OCI-LY7 (cell line): ENCODE data around the gene RNU7-1. TPM values are rescaled to one million over a fixed set of nuclear protein-coding genes. Genes with fewer than 3 reads are reported as not detected.

Source experiments
- BruUV-seq: library from RNA; stranded (reverse); fragments of 400-500 nt; replicated peaks from 2 replicates; lab custom pipeline; 2021; lab: Mats Ljungman, UMichigan
- CTCF ChIA-PET: fragments of 300-600 bp; sonication (Branson Sonifier 250); formaldehyde crosslinking; loops from one replicate; lab custom pipeline; 2022; ENCODE audit warnings: antibody characterized with exemption; ENCODE audit not compliant: unreplicated experiment; lab: Charles Lee
- POLR2A ChIA-PET: fragments of 300-600 bp; sonication (Branson Sonifier 250); formaldehyde crosslinking; loops from one replicate; lab custom pipeline; 2022; ENCODE audit warnings: antibody characterized with exemption; lab: Charles Lee
- DNase-seq: peaks from one replicate; pipeline ENCODE4 v3.0.0-alpha.2; 2015; ENCODE audit warnings: low spot score
- H2AFZ ChIP-seq: fragments of 200-600 bp; sonication (generic), shearing (Covaris generic); 2 replicates; pipeline ENCODE4 v1.6.1; 2014; ENCODE audit warnings: mild to moderate bottlenecking, antibody characterized with exemption, low read length, moderate library complexity
- H3K27ac ChIP-seq: fragments of 200-600 bp; sonication (generic); 2 replicates; pipeline ENCODE4 v1.5.1; 2014; ENCODE audit warnings: mixed run types, low read depth, mild to moderate bottlenecking, moderate library complexity, low read length, inconsistent platforms; ENCODE audit not compliant: poor library complexity, severe bottlenecking
- H3K36me3 ChIP-seq: fragments of 200-600 bp; sonication (generic); 2 replicates; pipeline ENCODE4 v1.6.1; 2014; ENCODE audit warnings: mild to moderate bottlenecking, antibody characterized with exemption, low read length, moderate library complexity, mixed read lengths; ENCODE audit not compliant: insufficient read depth
- H3K4me1 ChIP-seq: fragments of 200-600 bp; sonication (generic); 2 replicates; pipeline ENCODE4 v1.5.1; 2014; ENCODE audit warnings: mild to moderate bottlenecking, low read length; ENCODE audit not compliant: insufficient read depth, poor library complexity, severe bottlenecking
- H3K4me2 ChIP-seq: fragments of 200-600 bp; sonication (generic); 2 replicates; pipeline ENCODE4 v1.6.1; 2014; ENCODE audit warnings: mild to moderate bottlenecking, low read length
- H3K4me3 ChIP-seq: fragments of 200-600 bp; sonication (generic); 2 replicates; pipeline ENCODE4 v1.5.1; 2014; ENCODE audit warnings: mild to moderate bottlenecking, low read depth, low read length; ENCODE audit not compliant: poor library complexity, severe bottlenecking
- H3K79me2 ChIP-seq: fragments of 200-600 bp; sonication (generic); 2 replicates; pipeline ENCODE4 v1.6.1; 2016; ENCODE audit warnings: low read depth, mild to moderate bottlenecking, low read length, moderate library complexity, mixed read lengths; ENCODE audit not compliant: insufficient read depth
- H3K9me2 ChIP-seq: fragments of 200-600 bp; sonication (generic); 2 replicates; pipeline ENCODE4 v1.6.1; 2016; ENCODE audit warnings: mild to moderate bottlenecking, low read length, mixed read lengths; ENCODE audit not compliant: insufficient read depth
- H3K9me3 ChIP-seq: fragments of 200-600 bp; sonication (generic); 2 replicates; pipeline ENCODE4 v1.6.1; 2014; ENCODE audit warnings: mild to moderate bottlenecking, mixed run types, low read length, mixed read lengths
- H4K20me1 ChIP-seq: fragments of 200-600 bp; sonication (generic); 2 replicates; pipeline ENCODE4 v1.6.1; 2014; ENCODE audit warnings: mild to moderate bottlenecking, antibody characterized with exemption, low read length, moderate library complexity, mixed read lengths; ENCODE audit not compliant: insufficient read depth
- EZH2phosphoT487 ChIP-seq: fragments of 200-600 bp; sonication (generic); IDR thresholded peaks from 2 replicates; pipeline ENCODE4 v1.6.1; 2018; ENCODE audit warnings: low read depth, borderline replicate concordance, mild to moderate bottlenecking, mixed run types, antibody characterized with exemption, low read length, moderate library complexity, mixed read lengths
- intact Hi-C: fragments of 100-400 bp; cut with micrococcal nuclease; formaldehyde crosslinking; loops from one replicate; pipeline ENCODE4 v1.10.0; 2022; ENCODE audit not compliant: unreplicated experiment
- total RNA-seq, 2 experiments: library from RNA; depleted of rRNA in 1 of 2; stranded (reverse); fragments of >200 nt in 1 of 2; shearing (Covaris generic) in 1 of 2; gene quantifications; 2 replicates each; pipeline ENCODE4 v1.2.3, GENCODE V29; 2014 to 2022
- TF ChIP-seq, protein P1 (sequence below): fragments of 200-600 bp; sonication (generic); conservative IDR thresholded peaks from 2 replicates; pipeline ENCODE4 v1.5.1; 2014; ENCODE audit warnings: mild to moderate bottlenecking, antibody characterized with exemption, low read length, moderate library complexity, mixed read lengths

Gene RNU7-1
- total RNA-seq, 2 experiments from 2014 or later: not detected

GRCh38 chr12:6968426-6968825, 24.8 kb downstream of the RNU7-1 start:
- Histone ChIP-seq H2AFZ (no peak overlapping the region), H3K4me1 (peaks cover 61% of the 10 kb centered on the region), H3K27ac (no peak overlapping the region), H4K20me1 (0 out of 2 replicates have a peak, but pooled peaks cover 3% of the 10 kb centered on the region), H3K79me2 (peaks cover 58% of the 10 kb centered on the region), H3K36me3 (peaks cover 76% of the 10 kb centered on the region), H3K9me3 (no peaks in the 10 kb centered on the region), H3K4me2 (peak overlapping the region; percentile 79), H3K4me3 (peak overlapping the region; percentile 99), H3K9me2 (no peaks in the 10 kb centered on the region)
- ChIA-PET CTCF (interaction anchor here (1.0 to 1.1 kb wide), 2 partner anchors 18 to 23 kb away, joined by 3 read pairs; no protein-coding TSS in a partner anchor), POLR2A (interaction anchor here (0.7 to 2.5 kb wide), 8 partner anchors 9 to 117 kb away, joined by 3 to 43 read pairs (median 3); partner anchors contain the start of genes C12orf57, CDCA3, LPCAT3 and RNU7-1)
- DNase-seq: no peak
- no TSS peak for BruUV-seq
- intact Hi-C loops: no loop called here
- TF ChIP-seq, protein P1, sequence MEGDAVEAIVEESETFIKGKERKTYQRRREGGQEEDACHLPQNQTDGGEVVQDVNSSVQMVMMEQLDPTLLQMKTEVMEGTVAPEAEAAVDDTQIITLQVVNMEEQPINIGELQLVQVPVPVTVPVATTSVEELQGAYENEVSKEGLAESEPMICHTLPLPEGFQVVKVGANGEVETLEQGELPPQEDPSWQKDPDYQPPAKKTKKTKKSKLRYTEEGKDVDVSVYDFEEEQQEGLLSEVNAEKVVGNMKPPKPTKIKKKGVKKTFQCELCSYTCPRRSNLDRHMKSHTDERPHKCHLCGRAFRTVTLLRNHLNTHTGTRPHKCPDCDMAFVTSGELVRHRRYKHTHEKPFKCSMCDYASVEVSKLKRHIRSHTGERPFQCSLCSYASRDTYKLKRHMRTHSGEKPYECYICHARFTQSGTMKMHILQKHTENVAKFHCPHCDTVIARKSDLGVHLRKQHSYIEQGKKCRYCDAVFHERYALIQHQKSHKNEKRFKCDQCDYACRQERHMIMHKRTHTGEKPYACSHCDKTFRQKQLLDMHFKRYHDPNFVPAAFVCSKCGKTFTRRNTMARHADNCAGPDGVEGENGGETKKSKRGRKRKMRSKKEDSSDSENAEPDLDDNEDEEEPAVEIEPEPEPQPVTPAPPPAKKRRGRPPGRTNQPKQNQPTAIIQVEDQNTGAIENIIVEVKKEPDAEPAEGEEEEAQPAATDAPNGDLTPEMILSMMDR: no peak
- no peak for TF ChIP-seq EZH2phosphoT487

GRCh38 chr12:6970096-6970527, 26.5 kb downstream of the RNU7-1 start:
- intact Hi-C loops: loop anchor here (1.0 to 5.0 kb wide), 4 partner anchors 33 to 118 kb away; partner anchors contain the start of genes CDCA3 and USP5
- Histone ChIP-seq H4K20me1 (0 out of 2 replicates have a peak, but pooled peaks cover 3% of the 10 kb centered on the region), H3K4me1 (peaks cover 70% of the 10 kb centered on the region), H3K9me3 (no peaks in the 10 kb centered on the region), H3K4me2 (peak overlapping the region; percentile 79), H3K27ac (peak overlapping the region; percentile 64), H3K79me2 (peaks cover 66% of the 10 kb centered on the region), H3K36me3 (peaks cover 76% of the 10 kb centered on the region), H3K9me2 (no peaks in the 10 kb centered on the region), H3K4me3 (peak overlapping the region; percentile 99), H2AFZ (no peak overlapping the region)
- POLR2A ChIA-PET: interaction anchor here (0.6 to 1.3 kb wide), 3 partner anchors 10 to 218 kb away, joined by 3 to 4 read pairs (median 4); partner anchors contain the start of genes C12orf57 and RNU7-1
- DNase-seq: no peak
- TF ChIP-seq, protein P1: no peak
- no peak for TF ChIP-seq EZH2phosphoT487
- CTCF ChIA-PET: no interaction called here
- no TSS peak for BruUV-seq

DNA sequence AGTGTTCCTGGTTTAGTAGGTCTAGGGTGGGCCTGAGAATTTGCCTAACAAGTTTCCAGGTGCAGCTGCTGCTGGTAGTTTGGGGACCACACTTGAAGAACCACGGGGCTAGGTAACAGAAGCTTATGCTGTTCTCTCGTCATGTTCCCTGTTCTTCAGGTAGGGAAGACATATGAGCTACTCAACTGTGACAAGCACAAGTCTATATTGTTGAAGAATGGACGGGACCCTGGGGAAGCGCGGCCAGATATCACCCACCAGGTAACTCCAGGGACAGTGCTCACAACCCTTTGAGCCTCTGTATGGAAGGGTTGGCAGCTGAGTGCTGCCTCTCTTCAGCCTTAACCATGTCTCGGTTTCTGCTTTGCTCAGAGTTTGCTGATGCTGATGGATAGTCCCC, 30.6 kb downstream of the RNU7-1 start:
- Histone ChIP-seq H3K9me2 (no peaks in the 10 kb centered on the region), H3K79me2 (peaks cover 49% of the 10 kb centered on the region), H3K27ac (peak overlapping the region; percentile 23), H3K4me3 (no peak overlapping the region), H3K4me2 (peak overlapping the region; percentile 27), H2AFZ (no peak overlapping the region), H3K36me3 (peaks cover 76% of the 10 kb centered on the region), H3K9me3 (no peaks in the 10 kb centered on the region), H3K4me1 (peaks cover 44% of the 10 kb centered on the region), H4K20me1 (0 out of 2 replicates have a peak, but pooled peaks cover under 1% of the 10 kb centered on the region)
- ChIA-PET CTCF (interaction anchor here (0.6 to 0.7 kb wide), 2 partner anchors 13 to 149 kb away, joined by 3 read pairs; no protein-coding TSS in a partner anchor), POLR2A (interaction anchor here (0.5 to 2.6 kb wide), 4 partner anchors 18 to 121 kb away, joined by 3 to 16 read pairs (median 6); partner anchors contain the start of genes C12orf57, LPCAT3 and RNU7-1)
- BruUV-seq: no TSS peak
- TF ChIP-seq, protein P1: no peak
- no peak for TF ChIP-seq EZH2phosphoT487
- intact Hi-C loops: loop anchor here (5.0 kb wide), 2 partner anchors 37 to 122 kb away; partner anchors contain the start of genes CDCA3 and USP5
- DNase-seq: no peak
